Germinal center (tissue), 1 donor: ENCODE data around the gene PHF5A.
A peak's percentile ranks its signal among the peaks of the same experiment; 100 is the strongest.

Experiments used
- DNase-seq: peaks from one replicate; pipeline ENCODE4 v3.0.0; 2012; ENCODE audit warnings: mixed read lengths, low spot score

PHF5A gene, protein sequence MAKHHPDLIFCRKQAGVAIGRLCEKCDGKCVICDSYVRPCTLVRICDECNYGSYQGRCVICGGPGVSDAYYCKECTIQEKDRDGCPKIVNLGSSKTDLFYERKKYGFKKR

DNA sequence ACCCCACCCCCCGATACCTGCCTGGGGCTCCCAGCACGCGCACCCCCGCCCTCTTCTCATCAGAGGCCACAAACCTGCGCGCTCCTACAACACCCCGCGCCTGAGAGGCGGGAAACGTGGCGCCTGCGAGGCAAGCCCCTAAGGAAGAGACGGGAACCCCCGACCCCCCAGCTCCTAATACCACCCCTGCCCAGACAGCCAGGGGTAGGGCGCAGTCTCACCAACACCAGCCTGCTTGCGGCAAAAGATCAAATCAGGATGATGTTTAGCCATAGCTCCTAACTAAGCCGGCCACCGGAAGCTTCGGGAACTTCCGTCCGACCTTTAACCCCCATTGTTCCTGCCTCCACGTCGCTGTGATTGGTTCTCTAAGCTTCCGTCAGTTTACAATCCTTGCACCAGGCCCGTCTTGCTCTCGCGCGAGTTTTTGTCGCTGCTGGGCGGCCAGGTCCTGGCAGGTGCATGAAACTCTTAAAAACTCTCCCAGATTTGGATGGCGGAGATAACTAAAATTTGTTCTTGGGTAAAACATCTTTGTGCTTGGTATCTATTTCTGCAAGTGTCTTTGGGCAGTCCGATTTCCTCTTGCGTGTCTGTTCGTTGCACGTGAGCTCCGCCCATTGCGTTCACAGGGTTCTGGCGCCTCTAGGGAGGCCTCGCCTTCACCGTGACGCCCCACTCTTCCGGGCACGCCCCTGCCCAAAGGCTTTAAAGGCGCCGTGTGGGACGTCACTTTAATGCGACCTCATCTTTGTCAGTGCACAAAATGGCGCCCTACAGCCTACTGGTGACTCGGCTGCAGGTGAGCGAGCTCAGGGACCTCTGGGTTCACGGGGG is at the start of gene PHF5A, which contains the start of gene ACO2:
TSS of gene PHF5A (minus strand) at position 312 of the 837 bp plus-strand sequence. CDS start at position 273, 39 bp downstream.
TSS of gene ACO2 (plus strand) at position 737 of the 837 bp plus-strand sequence. CDS start at position 767, 30 bp downstream.
- peak; percentile 95 for DNase-seq

DNA sequence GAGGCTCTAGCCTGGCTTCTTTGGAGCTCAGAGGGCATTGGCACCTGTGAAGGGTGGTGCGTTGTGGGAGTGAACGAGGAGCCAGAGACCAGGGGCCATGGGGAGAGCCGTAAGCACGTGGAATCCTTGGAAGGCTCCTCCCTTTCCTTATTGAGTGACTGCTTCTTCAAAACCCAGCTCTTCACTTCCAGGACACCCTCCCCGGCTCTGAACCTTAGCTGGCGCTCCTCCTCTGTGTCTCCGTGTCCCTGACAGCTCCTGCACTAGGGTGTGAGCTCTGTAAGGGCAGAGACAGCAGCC is 49.5 kb upstream of the PHF5A start:
- no peak for DNase-seq

DNA sequence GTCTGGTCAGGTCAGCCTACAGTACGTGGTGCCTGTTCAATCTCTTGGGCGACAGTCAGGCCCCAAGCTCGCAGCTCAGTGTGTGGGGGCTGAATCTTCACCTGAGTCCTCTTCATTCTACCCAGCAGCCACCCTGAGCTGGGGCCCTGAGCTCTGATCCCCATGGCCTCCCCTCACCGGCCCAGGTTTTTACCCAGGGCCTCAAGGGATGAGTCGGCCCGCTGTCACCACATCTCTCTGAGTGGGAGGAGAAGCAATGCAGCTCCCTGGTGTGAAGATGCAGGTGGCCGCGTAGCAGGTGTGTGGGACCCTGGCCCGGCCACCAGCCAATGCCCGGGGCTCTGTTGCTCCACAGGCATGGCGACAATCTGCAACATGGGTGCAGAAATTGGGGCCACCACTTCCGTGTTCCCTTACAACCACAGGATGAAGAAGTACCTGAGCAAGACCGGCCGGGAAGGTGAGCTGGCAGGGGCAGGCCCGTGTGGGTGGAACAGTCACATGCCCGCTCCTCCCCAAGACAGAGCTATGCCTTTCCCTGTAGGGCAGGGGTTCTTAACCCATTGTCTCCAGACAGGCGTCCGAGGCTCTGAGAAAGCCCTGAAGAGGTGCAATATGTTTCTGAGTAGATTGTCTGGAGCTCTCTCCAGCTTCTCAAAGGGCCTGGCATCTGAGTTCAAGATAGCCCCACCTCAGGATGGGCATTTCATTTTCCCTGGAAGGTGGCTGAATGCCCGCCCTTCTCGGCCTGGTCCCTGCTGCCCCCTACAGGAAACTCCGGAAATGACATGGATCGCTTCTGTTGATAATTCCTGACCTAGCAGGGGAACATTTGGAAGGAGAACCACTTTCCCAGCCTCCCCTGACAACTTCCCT is 48.9 kb upstream of the PHF5A start:
- no peak for DNase-seq

DNA sequence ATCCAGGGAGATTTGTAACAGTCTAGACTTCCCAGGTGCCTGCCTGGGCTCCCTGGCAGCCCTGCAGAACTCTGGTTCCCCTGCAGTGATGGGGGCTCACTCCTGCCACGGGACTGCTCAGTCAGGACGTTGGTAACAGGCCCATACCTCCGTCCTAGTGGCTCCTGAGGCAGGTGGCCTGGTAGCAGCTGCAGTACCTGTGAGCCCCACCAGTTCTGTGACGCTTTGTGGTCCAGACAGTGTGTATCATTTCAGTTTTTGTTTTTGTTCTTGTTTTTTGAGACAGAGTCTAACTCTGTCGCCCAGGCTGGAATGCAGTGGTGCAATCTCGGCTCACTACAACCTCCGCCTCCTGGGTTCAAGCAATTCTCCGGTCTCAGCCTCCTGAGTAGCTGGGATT is 48.0 kb upstream of the PHF5A start:
- no peak for DNase-seq

DNA sequence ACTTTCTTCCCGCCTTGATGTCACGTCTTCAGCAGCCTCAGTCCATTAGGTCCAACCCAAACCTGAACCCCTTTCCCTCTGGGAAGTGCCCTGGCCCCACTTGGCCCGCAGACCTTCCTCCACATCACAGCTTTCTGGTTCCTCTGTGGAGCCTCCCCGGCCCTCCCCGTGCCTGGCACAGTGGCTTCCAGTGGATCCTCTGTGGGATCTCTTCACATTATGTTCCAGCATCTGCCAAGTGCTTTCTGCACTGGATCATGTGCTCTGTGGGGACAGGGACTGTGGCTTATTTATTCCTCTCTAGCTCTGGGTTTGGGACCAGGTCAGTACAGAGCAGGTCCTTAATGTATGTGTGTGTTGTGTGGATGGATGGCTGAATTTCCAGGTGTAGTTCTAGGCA is 44.9 kb upstream of the PHF5A start:
- DNase-seq: no peak

DNA sequence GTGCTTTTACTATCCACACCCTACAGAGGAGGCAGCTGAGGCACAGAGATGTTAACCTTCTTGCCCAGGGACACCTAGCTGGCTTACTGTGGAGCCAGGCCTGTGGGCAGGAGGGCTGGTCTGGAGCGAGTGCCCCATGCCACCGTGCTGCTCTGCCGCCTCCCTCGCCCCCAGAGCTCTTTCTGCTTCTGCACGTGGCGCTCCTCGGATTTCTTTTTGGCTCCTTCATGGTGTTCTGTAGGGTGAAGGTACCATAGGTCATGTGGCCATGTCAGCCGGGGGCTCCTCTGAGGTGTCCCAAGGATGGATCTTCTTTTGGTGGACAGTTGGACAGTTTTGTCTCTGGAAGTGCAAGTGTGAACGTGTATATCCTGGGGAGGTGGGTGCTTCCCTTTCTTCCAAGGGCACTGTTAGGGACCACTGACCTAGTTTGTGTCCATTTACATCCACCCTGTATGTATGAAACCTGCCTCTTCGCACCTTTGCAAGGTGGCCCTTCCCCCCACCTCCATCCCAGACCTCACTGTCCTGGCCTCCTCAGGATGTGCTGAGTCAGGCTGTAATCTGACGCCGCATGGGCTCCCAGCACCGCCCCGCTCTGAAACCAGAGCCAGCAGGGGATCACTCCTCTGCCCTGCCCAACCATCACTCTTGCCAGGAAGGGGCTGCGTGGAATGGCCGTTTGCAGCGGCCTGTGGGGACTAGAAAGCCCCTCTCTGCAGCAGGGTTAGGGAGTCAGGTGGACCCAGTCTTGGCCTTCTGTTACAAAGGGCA is 44.1 kb upstream of the PHF5A start:
- DNase-seq: no peak

DNA sequence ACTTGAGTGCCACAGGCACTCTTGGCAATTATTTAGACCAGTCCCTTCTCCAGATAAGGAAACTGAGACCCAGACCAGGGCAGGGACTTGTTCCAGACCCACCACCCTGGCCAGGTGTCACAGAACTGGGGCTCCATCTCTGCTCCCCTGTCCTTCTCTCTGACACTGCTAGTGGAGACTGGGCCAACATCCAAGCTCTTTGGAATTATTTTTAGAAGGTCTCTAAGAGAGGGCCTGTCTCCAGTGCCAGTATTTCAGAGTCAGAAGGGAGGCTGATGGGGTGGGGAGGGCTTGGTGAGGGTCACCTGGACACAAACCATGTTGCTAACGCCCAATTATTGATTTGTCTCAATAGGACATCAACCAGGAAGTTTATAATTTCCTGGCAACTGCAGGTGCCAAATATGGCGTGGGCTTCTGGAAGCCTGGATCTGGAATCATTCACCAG is 43.1 kb upstream of the PHF5A start:
- DNase-seq: no peak

DNA sequence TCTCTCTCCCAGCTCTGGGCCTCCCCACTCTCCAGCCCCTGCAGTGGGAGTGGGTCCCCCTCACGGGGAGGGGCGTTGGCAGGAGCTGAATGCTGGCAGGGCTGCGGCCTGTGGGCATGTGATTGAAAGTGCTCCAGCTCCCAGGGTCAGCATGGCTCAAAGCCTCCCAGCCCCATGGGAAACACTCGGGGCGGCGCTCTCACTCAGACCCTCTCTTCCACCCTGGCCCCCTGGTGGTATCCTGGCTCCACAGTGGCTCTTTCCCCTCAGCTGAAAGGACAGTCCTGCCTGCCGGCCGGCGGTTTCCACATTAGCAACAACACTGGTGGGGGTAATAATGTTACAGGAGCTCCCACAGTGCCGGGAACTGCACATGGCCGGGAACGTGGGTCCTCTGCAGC is 40.3 kb upstream of the PHF5A start:
- no peak for DNase-seq

DNA sequence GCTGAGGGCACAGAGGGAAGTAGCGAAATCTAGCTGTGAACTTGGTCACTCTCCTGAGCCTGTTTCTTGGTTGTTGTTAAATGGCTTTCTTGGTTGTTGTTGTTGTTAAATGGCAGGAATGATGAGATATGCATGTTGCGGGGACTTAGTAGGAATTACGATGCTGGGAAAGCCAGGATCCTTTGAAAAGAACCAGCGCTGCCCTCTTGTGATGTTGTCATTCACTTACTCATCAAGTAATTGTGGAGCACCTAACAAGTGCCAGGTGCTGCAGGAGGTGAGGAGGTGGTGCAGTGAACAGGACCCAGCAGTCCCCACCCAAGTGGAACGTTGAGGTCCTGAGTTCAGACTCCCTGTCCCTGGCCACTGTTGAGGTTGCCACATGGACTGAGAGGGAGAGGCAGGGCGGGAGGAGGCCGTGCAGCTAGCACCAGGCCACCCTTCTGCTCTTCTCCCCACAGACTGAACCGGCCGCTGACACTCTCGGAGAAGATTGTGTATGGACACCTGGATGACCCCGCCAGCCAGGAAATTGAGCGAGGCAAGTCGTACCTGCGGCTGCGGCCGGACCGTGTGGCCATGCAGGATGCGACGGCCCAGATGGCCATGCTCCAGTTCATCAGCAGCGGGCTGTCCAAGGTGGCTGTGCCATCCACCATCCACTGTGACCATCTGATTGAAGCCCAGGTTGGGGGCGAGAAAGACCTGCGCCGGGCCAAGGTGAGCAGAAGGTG is 39.0 kb upstream of the PHF5A start:
- no peak for DNase-seq

DNA sequence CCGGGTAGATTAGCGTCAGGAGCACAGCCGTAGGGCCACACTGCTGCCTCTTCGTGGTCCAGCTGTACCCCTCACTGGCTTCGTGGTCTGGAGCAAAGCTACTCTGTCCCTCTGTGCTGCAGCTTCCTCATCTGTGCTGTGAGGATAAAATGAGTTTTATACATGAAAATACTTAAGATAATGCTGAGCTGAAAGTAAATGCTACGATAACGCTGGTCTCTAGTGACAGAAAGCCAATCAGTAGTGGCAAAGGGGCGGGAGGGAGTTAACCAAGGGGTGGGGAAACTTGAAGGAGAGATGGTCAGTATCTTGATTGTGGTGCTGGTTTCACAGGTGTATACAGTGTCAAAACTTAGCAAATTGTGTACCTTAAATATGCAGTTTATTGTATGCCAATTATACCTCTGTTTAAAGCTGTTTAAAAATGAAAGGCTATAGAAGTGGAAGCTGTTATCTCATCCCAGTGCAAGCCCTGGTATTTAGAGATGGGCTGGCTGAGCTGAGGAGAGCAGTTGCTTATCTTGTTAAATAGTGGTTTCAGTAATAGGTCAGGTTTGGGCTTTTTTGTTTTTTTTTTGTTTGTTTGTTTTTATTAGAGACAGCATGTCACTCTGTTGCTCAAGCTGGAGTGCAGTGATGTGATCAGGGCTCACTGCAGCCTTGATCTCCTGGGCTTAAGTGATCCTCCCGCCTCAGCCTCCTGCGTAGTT is 37.2 kb upstream of the PHF5A start:
- no peak for DNase-seq

DNA sequence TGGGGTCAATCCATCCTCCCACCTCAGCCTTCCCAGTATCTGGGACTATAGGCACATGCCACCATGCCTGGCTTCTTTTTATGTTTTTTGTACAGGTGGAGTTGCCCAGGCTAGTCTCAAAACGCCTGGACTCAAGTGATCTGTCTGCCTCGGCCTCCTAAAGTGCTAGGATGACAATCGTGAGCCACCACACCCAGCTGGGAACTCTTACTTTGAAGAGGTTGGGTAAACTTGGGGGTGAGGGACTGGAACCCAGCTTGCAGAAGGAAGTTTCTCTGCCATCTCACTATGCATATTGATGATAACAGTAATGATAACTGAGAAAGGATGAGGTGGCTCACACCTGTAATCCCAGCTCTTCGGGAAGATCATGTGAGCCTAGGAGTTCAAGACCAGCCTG is 36.3 kb upstream of the PHF5A start:
- DNase-seq: no peak

DNA sequence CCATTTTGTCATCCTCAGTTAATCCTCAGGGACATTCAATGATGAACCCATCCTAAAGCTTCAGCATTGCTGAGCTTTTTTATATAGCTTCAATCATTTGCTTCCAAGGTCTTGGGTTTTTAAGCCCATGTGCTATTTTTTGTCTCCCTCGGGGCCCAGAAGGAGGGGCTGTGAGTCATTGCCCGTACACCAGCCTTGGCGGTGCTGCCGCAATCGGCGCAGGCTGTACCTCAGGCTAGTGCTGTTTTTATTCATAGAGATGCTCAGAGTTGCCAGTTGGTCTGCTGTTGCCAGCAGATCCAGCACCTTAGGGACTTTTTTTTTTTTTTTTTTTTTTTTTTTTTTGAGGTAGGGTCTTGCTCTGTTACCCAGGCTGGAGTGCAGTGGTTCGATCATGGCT is 35.9 kb upstream of the PHF5A start:
- peak; percentile 59 for DNase-seq

DNA sequence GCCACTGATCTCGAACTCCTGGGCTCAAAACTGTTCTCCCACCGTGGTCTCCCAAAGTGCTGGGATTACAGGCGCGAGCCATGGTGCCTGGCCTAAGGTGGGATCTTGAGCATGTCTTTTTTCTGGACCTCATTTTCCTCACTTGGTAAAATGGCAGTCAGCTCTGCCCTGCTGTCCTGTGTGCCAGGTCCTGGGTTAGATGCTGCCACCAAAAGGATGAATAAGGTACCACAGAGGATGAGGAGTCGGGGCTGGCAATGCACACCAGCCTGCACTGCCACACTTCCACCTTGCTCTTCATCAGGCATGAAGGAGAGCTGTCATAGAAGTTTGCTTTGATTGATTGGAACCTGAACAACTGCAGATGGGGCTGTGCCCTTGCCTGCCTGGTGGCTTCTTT is 32.7 kb upstream of the PHF5A start:
- DNase-seq: peak; percentile 81

DNA sequence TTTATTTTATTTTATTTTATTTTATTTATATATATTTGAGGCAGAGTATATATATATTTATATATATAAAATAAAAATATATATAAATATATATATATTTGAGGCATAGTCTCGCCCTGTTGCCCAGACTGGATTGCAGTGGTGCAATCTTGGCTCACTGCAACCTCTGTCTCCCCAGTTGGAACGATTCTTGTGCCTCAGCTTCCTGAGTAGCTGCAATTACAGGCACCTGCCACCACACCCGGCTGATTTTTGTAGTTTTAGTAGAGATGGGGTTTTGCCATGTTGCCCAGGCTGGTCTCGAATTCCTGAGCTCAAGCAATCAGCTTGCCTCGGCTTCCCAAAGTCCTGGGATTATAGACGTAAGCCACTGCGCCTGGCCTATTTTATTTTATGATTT is 31.8 kb upstream of the PHF5A start:
- no peak for DNase-seq

DNA sequence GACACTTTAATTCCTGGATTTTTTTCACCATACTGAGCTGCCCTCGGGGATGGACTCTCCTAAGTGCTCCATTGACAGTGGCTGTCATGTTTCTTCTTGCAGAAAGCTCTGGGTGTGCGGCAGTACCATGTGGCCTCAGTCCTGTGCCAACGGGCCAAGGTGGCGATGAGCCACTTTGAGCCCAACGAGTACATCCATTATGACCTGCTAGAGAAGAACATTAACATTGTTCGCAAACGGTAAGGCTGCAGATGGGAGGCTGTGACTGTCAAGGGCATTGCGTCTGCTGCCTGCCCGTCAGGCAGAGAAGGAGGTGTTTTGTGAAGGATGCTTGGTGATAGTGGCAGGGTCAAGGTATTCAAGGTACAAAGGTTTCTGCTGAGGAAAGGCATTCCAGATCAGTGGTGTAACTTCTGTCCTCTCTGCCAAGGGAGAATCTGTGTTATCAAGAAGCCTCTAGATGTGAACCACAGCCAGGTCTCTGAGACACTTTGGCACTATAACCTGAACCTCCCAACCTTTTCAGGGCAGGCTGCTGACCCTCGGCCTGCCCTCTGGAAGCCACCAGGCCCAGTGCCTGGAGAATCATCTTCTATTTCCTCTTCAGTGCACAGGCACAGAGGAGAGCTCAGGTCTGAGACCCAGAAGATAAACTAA is 31.3 kb upstream of the PHF5A start:
- no peak for DNase-seq

DNA sequence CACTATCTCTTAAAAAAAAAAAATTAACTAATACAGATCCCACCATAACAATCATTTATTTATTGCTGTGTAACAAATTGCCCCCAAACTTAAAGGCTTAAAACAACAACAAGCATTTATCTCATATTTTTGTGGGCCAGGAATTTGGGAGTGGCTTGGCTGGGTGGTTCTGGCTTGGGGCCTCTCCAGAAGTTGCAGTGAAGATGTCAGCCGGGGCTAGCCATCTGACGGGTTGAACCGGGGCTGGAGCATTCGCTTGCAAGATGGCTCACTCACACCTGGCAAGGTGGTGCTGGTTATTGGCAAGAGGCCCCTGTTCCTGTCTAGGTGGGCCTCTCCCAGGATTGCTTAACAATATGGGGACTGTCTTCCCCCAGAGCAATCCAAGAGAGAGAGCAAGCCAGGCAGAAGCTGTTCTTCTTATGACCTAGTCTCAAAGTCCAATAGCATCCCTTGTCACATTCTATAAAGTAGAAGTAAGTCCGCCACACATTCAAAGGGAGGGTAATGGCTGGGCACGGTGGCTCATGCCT is 29.9 kb upstream of the PHF5A start:
- DNase-seq: no peak

DNA sequence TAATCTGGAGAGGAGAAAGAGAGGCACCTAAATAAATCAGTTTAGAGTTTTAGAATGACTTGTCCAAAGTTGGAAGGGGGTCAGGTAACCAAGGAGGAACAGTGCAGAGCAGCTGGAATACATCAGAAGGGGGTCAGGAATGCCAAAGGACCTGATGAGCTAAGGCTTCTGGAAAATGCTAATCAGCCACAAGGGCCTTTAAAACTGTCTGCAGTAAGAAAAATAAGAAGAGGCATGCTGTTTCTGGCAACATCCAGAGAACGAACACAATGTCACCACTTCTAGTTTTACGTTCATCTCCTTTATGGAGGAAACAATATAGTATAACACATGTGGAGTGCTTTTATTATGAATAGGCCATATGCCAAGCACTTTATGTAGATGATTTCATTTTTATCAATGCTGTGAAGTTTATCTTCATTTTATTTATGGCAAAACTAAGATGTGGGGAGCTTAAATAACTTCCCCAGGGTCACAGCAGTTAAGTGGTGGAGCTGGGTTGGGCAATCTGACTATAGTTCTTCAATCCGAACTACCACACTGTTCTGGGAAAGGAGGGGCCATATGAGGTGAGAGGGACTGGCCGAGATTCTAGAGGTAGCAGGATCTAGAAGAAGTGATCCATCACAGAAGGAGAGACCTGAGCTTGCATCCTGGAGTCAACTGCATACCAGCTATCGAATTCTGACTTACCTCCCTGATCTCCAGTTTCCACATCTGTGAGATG is 23.0 kb upstream of the PHF5A start:
- no peak for DNase-seq

DNA sequence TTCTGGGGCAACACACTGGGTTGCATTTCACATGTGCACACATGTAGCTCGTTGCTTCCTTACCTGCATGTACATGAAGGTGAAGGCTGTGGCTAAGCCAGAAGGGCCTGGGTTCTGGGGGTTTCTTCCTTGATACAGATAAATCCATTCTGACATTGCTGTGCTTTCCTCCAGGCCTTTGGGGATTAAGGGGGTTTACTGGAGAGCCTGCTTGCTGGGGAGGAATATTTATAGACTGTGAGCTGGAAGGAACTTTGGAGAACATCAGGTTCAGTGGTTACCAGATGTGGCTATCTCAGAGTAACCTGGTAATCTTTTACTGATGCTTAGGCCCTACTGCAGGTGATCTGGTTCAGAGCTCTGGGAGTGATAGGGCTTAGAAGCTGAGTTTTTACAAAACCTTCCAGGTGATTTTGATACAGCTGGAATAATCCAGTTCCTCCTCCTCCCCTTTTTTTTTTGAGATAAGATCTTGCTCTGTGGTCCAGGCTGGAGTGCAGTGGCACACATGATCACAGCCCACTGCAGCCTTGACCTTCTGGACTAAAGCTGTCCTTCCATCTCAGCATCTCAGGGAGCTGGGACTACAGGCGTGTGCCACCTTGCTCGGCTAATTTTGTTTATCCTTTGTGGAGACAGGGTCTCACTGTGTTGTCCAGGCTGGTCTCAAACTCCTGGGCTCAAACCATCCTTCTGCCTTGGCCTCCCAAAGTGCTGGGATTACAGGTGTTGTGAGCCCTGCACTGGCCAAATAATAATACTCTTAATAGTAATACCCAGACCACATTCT is 20.3 kb upstream of the PHF5A start:
- DNase-seq: no peak
